ENCODE data around the gene ZNF79.

- TF ChIP-seq POLR2A (IDR thresholded peaks at IDR 0.05): no peak
- TF ChIP-seq, protein P1, sequence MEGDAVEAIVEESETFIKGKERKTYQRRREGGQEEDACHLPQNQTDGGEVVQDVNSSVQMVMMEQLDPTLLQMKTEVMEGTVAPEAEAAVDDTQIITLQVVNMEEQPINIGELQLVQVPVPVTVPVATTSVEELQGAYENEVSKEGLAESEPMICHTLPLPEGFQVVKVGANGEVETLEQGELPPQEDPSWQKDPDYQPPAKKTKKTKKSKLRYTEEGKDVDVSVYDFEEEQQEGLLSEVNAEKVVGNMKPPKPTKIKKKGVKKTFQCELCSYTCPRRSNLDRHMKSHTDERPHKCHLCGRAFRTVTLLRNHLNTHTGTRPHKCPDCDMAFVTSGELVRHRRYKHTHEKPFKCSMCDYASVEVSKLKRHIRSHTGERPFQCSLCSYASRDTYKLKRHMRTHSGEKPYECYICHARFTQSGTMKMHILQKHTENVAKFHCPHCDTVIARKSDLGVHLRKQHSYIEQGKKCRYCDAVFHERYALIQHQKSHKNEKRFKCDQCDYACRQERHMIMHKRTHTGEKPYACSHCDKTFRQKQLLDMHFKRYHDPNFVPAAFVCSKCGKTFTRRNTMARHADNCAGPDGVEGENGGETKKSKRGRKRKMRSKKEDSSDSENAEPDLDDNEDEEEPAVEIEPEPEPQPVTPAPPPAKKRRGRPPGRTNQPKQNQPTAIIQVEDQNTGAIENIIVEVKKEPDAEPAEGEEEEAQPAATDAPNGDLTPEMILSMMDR (IDR thresholded peaks at IDR 0.05): no peak
Observed at GRCh38 chr9:127388856-127389238, 35.3 kb upstream of the ZNF79 start.
